ENCODE measurements around the gene BTBD7. TPM values are rescaled to one million over a fixed set of nuclear protein-coding genes. Genes with fewer than 3 reads are reported as not detected.

Gene BTBD7
- total and polyA plus RNA-seq, 2 of the 4 experiments (the other 2 are of a cell fraction): 11.9 to 30.5 TPM

GRCh38 chr14:93337884-93338283 is 5.0 kb upstream of the BTBD7 start:
- H3K27ac ChIP-seq (ENCODE audit: insufficient read depth, low read length): no peak overlapping the region
- H4K91ac ChIP-seq (ENCODE audit: insufficient read depth, low read depth, low read length): no peak overlapping the region
- in situ Hi-C loops (cut with MboI; ENCODE audit: low sequenced_read_pairs) (no loop called here), intact Hi-C loops (cut with micrococcal nuclease) (no loop called here), dilution Hi-C loops (cut with HindIII; ENCODE audit: low sequenced_read_pairs, unreplicated experiment) (no loop called here)
- H3K4me3 ChIP-seq (ENCODE audit: insufficient read depth, low read depth, low read length): no peak overlapping the region
- DNase-seq (no peak), ATAC-seq (ENCODE audit: low read depth) (no peak)
- no peak overlapping the region for H3K14ac ChIP-seq (replicated peaks; ENCODE audit: low read depth, low read length)
- H4K5ac ChIP-seq (ENCODE audit: low read depth, low read length): no peak overlapping the region
- no peak overlapping the region for H3K56ac ChIP-seq (ENCODE audit: extremely low read depth, insufficient read depth, low read length)
- peaks cover 0 to 7% of the 10 kb centered on the region in 2 experiments; a peak in 1 of 4 replicates for H3K79me1 ChIP-seq (ENCODE audit: low read depth in 1 of 2, low read length in 2 of 2)
- no peak overlapping the region for H4K8ac ChIP-seq (ENCODE audit: low read depth in 2 of 2, low read length in 2 of 2)
- TF ChIP-seq CEBPB (IDR thresholded peaks at IDR 0.05; ENCODE audit: low read depth, low read length): no peak
- TF ChIP-seq POLR2A (IDR thresholded peaks at IDR 0.05; ENCODE audit: low read depth, low read length): no peak
- no peak for TF ChIP-seq RAD21 (IDR thresholded peaks at IDR 0.05; ENCODE audit: low read length)
- TF ChIP-seq RFX5 (IDR thresholded peaks at IDR 0.05; ENCODE audit: low read depth, low read length): no peak
- no peak for TF ChIP-seq CHD1 (IDR thresholded peaks at IDR 0.05; ENCODE audit: low read depth, low read length)
- no peak for TF ChIP-seq USF2 (IDR thresholded peaks at IDR 0.05; ENCODE audit: low read depth, low read length)
- TF ChIP-seq RCOR1 (IDR thresholded peaks at IDR 0.05; ENCODE audit: insufficient replicate concordance, low read length): no peak
- TF ChIP-seq FOS (IDR thresholded peaks at IDR 0.05; ENCODE audit: low read depth, low read length): no peak
- no peak for TF ChIP-seq CTCF (conservative IDR thresholded peaks at IDR 0.05; ENCODE audit: low read depth, low read length)
- TF ChIP-seq NFE2L2 (IDR thresholded peaks at IDR 0.05; ENCODE audit: low read depth, low read length): no peak
- TF ChIP-seq MXI1 (IDR thresholded peaks at IDR 0.05; ENCODE audit: borderline replicate concordance, low read depth, low read length): no peak
- no peak for TF ChIP-seq MAZ (IDR thresholded peaks at IDR 0.05; ENCODE audit: borderline replicate concordance, low read depth, low read length)
- H3K9me3 ChIP-seq (ENCODE audit: control insufficient read depth, insufficient read depth, low read length): no peaks in the 10 kb centered on the region
- H3K18ac ChIP-seq (ENCODE audit: low read depth, low read length): no peak overlapping the region
- no TSS peak for BruUV-seq (replicated peaks)
- no peaks in the 10 kb centered on the region for H3K4me1 ChIP-seq (ENCODE audit: control insufficient read depth, insufficient read depth, low read length)
- POLR2A ChIA-PET (ENCODE audit: unreplicated experiment): no interaction called here
- H2BK15ac ChIP-seq (ENCODE audit: low read depth, low read length): no peak overlapping the region
- H2AK5ac ChIP-seq (ENCODE audit: low read depth, low read length): no peak overlapping the region
- CTCF ChIA-PET: no interaction called here
- no peak overlapping the region for H3K4ac ChIP-seq (ENCODE audit: low read depth, low read length)
- no peak overlapping the region for H2AK9ac ChIP-seq (replicated peaks; ENCODE audit: low read depth, low read length, poor library complexity)
- no peaks in the 10 kb centered on the region for H3K27me3 ChIP-seq (ENCODE audit: control insufficient read depth, insufficient read depth, low read length)
- no peak overlapping the region for H2AFZ ChIP-seq (replicated peaks; ENCODE audit: low read length, poor library complexity)
- no peak overlapping the region for H2BK20ac ChIP-seq (ENCODE audit: low read depth, low read length)
- no peaks in the 10 kb centered on the region for H3K36me3 ChIP-seq (ENCODE audit: control insufficient read depth, insufficient read depth, low read length)
- no peak overlapping the region for H3K23ac ChIP-seq (ENCODE audit: low read depth, low read length)
- no peak overlapping the region for H2BK5ac ChIP-seq (ENCODE audit: low read depth, low read length, poor library complexity, severe bottlenecking)
- no peak overlapping the region for H3K4me2 ChIP-seq (ENCODE audit: low read depth, low read length)
- H3K9ac ChIP-seq (ENCODE audit: low read depth, low read length): no peak overlapping the region
- no CpG with 5 or more reads among the region's 7 CpGs for WGBS, 2 experiments (ENCODE audit: extremely low coverage in 2 of 2, insufficient read length in 1 of 2)
- no peaks in the 10 kb centered on the region for H4K20me1 ChIP-seq (ENCODE audit: insufficient read depth, low read length)
- H3K9me1 ChIP-seq (ENCODE audit: insufficient read depth, low read length): no peaks in the 10 kb centered on the region
- H2BK120ac ChIP-seq (ENCODE audit: low read depth, low read length): no peak overlapping the region

All from IMR-90 (cell line).